Lower leg skin (tissue), 4 donors: ENCODE results near the gene PKD2L1. TPM values are rescaled to one million over a fixed set of nuclear protein-coding genes. Genes with fewer than 3 reads are reported as not detected.

Experiments
- DNase-seq, 2 donors: peaks; one replicate each; pipeline ENCODE4 v3.0.0-alpha.2; 2019; ENCODE audit warnings: low spot score in 2 of 2
- H3K4me3 ChIP-seq: fragments of 200-600 bp; sonication (generic); 2 replicates; pipeline ENCODE4 v1.5.1; 2017; ENCODE audit warnings: mild to moderate bottlenecking, low read depth; ENCODE audit not compliant: poor library complexity, severe bottlenecking
- POLR2A ChIP-seq, 2 donors: fragments of 450-650 bp; IDR thresholded peaks; one replicate each; pipeline ENCODE4 v1.6.1; 2016 to 2017; ENCODE audit warnings: antibody characterized with exemption in 2 of 2, mild to moderate bottlenecking in 1 of 2, moderate library complexity in 1 of 2
- WGBS, 2 donors: methylation state at CpG; one replicate each; pipeline ENCODE4 v1.1.5; 2018; 5-methylcytosine and 5-hydroxymethylcytosine counted together
- intact Hi-C: fragments of 100-400 bp; cut with DNase I; formaldehyde crosslinking; loops from one replicate; pipeline ENCODE4 v1.15.0; 2023; ENCODE audit warnings: low total_unique reads
- total RNA-seq, 4 donors: library from RNA; depleted of rRNA; stranded (reverse); fragments of >200 nt; gene quantifications; one replicate each; pipeline ENCODE4 v1.1.0, GENCODE V29; 2016
- TF ChIP-seq, protein P1 (sequence below), 3 donors: fragments of 450-650 bp; IDR thresholded peaks; one replicate each; pipeline ENCODE4 v1.5.1; 2016; ENCODE audit warnings: antibody characterized with exemption in 3 of 3, mild to moderate bottlenecking in 3 of 3, moderate library complexity in 2 of 3

The PKD2L1 gene
- total RNA-seq, 4 donors from 2014 or later: not detected

- TF ChIP-seq POLR2A (IDR thresholded peaks at IDR 0.05): no peak
- TF ChIP-seq, protein P1, sequence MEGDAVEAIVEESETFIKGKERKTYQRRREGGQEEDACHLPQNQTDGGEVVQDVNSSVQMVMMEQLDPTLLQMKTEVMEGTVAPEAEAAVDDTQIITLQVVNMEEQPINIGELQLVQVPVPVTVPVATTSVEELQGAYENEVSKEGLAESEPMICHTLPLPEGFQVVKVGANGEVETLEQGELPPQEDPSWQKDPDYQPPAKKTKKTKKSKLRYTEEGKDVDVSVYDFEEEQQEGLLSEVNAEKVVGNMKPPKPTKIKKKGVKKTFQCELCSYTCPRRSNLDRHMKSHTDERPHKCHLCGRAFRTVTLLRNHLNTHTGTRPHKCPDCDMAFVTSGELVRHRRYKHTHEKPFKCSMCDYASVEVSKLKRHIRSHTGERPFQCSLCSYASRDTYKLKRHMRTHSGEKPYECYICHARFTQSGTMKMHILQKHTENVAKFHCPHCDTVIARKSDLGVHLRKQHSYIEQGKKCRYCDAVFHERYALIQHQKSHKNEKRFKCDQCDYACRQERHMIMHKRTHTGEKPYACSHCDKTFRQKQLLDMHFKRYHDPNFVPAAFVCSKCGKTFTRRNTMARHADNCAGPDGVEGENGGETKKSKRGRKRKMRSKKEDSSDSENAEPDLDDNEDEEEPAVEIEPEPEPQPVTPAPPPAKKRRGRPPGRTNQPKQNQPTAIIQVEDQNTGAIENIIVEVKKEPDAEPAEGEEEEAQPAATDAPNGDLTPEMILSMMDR (IDR thresholded peaks at IDR 0.05): no peak
- whole genome bisulfite sequencing, 2 donors: 0 to 1% methylated on average over 10 to 27 of the region's 36 CpGs
- intact Hi-C loops: loop anchor here (5.0 kb wide), 1 partner anchor 171 kb away; the partner anchor contains the start of gene SEC31B
- peak overlapping the region; percentile 50 for H3K4me3 ChIP-seq
- peak in 1 of 2 donors; percentile 89 for DNase-seq
Measured at GRCh38 chr10:100346351-100346764, 16.3 kb upstream of the PKD2L1 start.

DNA sequence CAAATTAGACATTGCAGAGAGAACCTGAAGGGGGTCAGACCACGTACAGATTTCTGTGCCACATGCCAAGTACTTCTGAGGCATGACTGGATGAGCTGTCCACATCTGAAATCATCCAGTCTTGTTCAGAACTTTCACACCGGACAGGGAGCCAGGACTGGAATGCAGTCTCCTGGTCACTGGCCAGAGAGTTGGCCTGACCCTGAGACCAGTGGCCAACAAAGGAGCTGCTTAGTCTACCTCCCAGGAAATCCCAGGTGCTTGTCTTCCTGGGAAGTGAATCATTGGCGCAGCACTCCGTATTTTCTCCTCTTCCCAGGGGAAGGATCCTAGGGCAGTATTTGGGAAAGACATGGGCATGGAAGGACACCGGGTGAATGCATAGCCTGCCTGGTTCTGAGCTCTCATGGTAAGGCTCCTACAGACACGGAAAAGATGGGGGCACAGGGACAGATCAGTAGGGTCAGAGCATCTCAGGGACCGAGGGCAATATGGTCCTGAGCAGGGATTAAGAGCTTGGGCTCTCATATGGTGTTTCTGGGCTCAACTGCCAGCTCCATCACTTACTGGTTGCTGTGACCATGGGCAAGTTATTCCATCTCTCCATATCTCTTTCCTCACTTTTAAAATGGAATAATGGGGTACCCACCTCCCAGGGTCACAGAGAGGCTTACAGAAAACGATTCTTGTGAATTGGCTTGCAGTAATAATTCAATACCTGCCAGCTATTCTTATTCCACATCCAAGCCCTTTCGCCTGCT is 15.7 kb upstream of the PKD2L1 start:
- DNase-seq: no peak

DNA sequence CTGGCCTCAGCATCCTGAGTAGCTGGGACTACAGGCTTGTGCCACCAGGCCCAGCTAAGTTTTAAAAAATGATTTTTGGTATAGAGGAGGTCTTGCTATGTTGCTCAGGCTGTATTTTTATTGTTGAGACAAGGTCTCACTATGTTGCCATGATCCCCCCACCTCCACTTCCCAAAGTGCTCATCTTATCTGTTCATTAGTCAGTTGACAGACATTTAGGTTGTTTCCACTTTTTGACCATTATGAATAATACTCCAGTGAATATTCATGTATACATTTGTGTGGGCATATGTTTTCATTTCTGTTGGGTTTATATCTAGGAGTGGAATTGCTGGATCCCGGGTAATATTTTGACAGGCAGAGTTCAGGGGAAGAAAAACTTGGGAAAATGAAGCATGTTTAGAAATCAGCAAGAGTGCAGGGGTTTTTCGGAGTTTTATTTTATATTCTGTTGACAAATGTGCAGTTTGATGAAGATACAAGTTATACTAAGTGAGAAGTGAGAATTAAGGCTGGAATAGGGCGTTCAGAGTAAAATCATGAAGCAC is 14.3 kb upstream of the PKD2L1 start:
- intact Hi-C loops: no loop called here
- TF ChIP-seq POLR2A (IDR thresholded peaks at IDR 0.05): no peak
- TF ChIP-seq, protein P1 (IDR thresholded peaks at IDR 0.05): no peak
- no peak overlapping the region for H3K4me3 ChIP-seq
- 79 to 82% methylated on average over 3 of the region's 3 CpGs for WGBS, 2 donors
- no peak for DNase-seq

More for the DNA sequence above, 15.7 kb upstream of the PKD2L1 start:
- 63 to 65% methylated on average over 9 of the region's 9 CpGs for WGBS, 2 donors
- TF ChIP-seq POLR2A (IDR thresholded peaks at IDR 0.05): no peak
- TF ChIP-seq, protein P1 (IDR thresholded peaks at IDR 0.05): no peak
- intact Hi-C loops: loop anchor here (5.0 kb wide), 1 partner anchor 172 kb away; the partner anchor contains the start of gene SEC31B
- no peak overlapping the region for H3K4me3 ChIP-seq

DNA sequence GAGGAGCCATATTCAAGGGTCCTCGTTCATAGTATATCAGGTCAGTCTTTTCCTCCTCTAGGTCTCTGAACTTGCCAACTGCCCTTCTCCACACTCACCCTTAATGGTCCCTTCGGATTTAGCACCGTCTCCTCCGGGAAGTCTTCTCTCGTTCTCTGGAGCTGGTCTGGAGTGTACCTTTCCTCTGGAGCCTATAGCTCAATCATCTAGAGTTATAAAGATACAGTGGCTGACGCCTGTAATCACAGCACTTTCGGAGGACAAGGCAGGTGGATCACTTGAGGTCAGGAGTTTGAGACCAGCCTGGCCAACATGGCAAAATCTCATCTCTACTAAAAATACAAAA is 12.6 kb upstream of the PKD2L1 start:
- TF ChIP-seq, protein P1 (IDR thresholded peaks at IDR 0.05): no peak
- TF ChIP-seq POLR2A (IDR thresholded peaks at IDR 0.05): no peak

GRCh38 chr10:100341953-100342626 is 12.1 kb upstream of the PKD2L1 start:
- intact Hi-C loops: no loop called here
- WGBS, 2 donors: 51% methylated on average over 9 of the region's 9 CpGs
- TF ChIP-seq POLR2A (IDR thresholded peaks at IDR 0.05): no peak
- TF ChIP-seq, protein P1 (IDR thresholded peaks at IDR 0.05): peak in 1 of 3 donors; percentile 70
- no peak for DNase-seq
- H3K4me3 ChIP-seq: no peak overlapping the region

More for the DNA sequence above, 12.6 kb upstream of the PKD2L1 start:
- DNase-seq: no peak
- intact Hi-C loops: no loop called here
- H3K4me3 ChIP-seq: no peak overlapping the region
- 79 to 80% methylated on average over 7 of the region's 7 CpGs for WGBS, 2 donors
